CD1c-positive myeloid dendritic cell (primary cell): ENCODE results near the gene MPPED2.
A peak's percentile ranks its signal among the peaks of the same experiment; 100 is the strongest.

Source experiments
- DNase-seq: peaks from one replicate; pipeline ENCODE4 v3.0.0-alpha.2; 2016; ENCODE audit errors: extremely low spot score

Gene MPPED2, protein sequence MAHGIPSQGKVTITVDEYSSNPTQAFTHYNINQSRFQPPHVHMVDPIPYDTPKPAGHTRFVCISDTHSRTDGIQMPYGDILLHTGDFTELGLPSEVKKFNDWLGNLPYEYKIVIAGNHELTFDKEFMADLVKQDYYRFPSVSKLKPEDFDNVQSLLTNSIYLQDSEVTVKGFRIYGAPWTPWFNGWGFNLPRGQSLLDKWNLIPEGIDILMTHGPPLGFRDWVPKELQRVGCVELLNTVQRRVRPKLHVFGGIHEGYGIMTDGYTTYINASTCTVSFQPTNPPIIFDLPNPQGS

DNA sequence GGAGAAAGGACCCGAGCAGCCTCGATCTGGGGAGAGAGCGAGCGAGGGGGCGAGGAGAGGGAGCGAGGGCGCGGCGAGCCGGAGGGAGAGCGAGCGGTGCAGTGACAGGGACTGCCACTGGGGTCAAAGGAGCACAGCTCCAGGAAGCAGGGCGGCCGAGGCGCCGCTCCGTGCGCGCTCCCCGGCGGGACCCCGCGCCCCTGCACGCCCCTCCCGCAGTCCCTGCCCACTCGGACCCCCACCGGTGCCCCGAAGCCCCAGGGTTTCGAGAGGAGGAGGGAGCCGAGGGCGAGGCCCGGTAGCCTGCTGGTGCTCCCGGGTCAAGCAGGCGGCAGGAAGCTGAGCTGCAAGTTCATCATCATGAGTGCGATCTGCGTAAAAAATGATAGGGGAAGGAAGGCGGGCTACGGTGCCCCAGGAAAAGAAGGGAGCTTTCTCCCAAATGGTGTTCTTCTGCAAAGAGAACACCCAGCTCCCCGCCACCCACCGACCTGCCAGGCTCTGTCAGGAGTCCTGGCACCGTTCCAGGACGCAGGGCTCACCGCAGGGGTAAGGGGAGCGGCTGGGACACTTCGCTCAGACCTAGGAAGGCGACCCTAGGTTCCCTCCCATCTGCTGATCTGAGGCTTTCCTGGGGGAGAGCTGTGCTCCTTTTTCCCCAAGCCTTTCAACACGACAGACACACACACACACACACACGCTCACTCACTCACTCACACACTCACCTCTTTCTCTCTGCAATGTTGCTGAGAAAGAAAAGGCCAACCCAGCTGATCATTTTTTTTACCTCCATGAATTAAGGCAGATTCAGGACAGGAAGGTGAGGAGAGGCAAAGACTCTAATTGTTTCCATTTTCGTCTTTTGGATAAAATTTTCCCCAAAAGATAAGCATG, at the start of gene MPPED2:
Gene MPPED2 (minus strand): TSS at position 103 of the 894 bp plus-strand sequence. CDS start 5,980 bp downstream, outside the sequence.
- DNase-seq = peak; percentile 22

DNA sequence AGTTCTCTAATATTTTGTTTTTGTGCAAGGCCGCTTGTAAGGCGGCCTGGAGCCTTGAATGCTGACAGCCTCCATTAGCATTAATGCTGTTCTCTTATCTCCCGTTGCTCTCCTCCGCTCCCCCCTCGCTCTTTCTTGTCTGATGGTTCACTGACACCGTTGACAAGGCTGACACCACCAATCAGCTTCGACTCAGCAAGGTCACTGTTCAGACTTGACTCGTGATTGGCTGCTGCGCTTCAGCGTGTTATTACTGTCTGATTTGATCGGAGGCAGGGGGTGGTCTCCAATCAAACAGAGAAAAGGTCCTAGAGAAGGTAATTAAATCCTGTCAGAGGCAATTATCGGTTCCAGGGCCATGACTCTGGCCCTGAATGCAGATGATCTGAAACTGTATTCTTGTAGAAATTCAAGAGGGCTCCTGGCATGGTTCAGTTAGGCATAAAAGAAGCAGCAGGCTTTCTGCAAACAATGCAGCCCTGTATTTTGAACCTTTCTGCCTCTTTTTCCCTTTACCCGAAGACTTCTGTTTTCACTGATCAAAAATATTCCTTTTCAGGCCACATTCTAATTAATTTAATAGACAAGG, 49.3 kb upstream of the MPPED2 start:
- DNase-seq = no peak

DNA sequence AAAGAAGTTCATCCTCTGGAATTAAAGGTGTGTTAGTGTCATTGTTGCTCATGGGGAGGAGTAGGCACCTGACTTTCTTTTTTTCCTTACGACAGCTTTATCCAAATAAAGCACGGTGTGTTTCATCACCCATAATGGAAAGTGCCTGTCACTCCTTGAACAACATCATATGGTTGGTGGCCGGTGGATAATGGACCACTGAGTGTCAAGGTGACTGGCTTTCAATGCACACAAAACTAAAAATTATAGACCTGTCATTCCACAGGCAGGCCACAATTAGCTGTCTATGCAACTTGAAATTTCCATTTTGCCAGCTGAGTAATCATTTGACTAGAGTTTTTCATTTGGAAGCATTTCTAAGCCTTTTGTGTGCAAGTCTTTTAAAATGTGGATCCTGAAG, 45.0 kb upstream of the MPPED2 start:
- no peak for DNase-seq

DNA sequence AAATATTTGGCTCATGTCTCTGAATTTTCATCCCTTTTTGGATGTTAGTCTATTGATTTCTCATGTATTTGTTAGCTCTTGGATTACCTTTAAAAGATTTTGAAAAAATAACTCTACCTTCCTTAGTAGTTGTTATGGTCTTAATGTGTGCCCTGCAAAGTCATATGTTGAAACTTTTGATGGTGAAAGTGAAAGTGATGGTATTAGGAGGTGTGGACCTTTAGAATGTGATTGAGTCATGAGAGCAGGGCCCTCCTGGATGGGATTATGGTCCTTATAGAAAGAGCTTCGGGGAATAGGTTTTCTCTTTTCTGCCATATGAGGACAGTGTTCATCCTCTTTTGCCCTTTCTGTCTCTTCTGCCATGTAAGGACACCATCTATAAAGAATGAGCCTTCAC, 33.6 kb upstream of the MPPED2 start:
- no peak for DNase-seq

DNA sequence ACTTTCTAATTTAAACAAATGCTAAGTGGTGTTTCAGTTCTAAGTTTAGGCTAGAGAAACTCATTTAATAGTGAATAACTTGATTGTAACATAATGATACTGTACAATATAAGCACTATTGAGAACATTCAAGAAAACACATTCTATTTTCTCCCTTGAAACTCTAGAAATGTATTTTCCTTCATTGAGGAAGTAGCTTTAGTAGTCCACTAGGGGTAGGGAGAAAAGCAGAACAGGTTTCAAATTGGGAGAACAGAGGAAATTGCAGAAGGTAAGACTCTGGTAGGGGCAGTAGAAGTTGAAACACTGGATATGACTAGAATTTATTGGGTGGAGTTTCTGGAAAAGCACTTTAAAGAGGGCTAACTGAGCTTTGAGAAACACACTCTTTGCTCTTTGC, 31.6 kb upstream of the MPPED2 start:
- peak; percentile 7 for DNase-seq

DNA sequence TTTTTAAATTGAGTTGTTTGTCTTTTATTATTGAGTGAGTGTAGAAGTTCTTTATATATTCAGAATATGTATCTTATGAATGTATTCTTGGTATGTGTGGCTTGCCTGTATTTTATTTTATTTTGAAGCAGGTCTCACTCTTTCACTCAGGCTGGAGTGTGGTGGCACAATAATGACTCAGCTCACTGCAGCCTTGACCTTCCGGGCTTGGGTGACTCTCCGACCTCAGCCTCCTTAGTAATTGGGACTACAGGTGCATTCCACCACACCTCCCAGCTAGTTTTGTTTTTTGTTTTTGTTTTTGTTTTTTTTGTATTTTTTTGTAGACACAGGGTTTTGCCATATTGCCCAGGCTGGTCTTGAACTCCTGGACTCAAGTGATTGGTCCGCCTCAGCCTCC, 24.5 kb upstream of the MPPED2 start:
- DNase-seq = no peak

DNA sequence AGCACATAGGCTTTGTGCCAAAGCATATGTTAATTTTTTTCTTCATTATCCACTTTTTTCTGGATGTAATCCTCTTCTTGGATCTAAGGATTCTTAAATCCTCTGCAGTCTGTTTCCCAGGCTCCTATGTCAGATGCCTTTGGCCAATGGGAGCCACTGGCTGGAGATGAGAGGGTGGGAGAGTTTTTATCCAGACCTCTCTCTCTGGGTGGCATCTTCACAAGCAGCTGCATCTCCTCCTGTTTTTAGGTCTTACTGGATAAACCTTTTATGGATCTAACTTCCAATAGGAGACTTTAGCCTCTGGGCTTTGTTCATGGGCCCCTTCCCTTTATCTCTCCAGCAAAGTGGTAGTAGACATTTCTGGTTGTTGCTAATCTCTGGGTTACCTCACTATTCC, 22.4 kb upstream of the MPPED2 start:
- DNase-seq = no peak

DNA sequence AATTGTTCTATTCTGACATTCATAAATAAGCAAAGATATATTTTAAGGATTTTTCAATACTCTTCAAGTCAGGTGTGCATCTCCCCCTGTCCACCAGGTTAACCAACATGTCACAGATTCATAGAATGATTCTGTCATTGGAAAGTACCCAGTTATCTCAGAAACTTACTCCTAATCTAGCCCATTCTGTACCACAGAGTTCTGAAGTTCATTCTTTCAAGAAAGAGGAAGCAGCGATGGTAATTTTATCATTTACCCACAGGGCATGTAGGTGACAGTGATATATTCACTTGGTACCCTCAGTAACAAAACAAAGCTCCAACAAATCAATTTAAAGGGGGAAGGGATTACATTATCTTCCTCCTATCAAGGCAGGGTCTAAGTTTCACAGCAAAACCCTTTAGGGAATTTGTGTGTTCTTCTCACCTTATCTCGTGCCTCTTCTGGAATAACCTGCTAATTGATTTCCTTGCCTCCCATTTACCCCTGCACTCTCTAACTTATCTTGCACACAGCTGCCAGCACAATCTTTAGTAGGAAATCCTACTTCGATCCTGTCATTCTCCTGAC, 19.0 kb upstream of the MPPED2 start:
- no peak for DNase-seq

DNA sequence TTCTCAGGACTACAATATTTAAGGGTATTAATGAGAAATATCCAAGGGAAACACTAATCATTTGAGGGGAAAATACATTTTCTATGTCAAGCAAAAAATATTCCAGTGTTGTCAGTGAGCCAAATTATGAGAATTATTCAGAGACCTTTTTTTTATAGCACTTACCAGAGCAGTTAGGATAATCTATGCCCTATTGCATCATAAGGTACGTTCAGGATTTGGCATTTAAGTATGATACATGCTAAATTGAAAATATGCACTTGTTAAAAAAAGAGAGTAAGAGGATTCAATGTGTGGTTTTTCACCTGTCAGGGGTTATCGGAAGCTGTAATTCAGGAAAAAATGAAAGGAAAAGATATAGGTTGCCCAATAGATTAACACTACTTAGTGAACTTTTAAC, 17.2 kb upstream of the MPPED2 start:
- DNase-seq = no peak

DNA sequence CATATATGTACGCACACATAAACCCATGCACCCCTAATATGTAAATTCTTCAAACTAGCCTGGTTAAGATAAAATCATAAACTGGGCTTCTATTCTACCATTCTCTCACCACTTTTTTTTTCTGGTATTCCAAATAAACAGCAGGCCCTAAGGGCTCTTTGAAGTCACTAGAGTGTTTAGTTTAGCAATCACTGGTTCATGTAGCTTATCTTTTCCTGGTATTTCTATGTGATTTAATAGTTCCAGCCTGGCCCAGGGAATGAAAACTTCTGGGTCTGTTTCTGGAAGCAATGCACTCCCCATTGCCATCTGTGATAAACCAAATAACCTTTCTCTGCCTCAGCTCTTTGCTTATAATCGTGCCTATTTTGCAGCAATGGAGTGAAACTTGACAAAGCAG, 10.7 kb upstream of the MPPED2 start:
- no peak for DNase-seq

DNA sequence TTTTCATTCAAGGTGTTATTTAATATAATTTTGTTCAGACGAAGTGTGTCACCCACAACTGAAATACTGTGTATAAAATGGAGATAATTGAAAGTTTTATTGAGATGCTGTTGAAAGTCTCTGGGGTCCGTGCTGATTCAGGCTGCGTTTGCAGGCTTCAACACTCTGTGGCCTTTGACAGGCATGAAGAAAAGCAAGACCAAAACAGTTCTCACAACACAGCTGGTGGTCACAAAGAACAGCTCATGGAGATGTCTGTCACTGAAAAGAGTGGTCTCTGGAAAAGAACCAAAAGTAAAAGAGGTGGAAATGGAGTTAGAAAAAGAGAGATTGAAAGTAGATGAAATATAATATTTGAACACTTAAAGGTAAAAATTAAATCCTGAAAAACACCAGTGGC, 9.8 kb upstream of the MPPED2 start:
- DNase-seq = no peak

DNA sequence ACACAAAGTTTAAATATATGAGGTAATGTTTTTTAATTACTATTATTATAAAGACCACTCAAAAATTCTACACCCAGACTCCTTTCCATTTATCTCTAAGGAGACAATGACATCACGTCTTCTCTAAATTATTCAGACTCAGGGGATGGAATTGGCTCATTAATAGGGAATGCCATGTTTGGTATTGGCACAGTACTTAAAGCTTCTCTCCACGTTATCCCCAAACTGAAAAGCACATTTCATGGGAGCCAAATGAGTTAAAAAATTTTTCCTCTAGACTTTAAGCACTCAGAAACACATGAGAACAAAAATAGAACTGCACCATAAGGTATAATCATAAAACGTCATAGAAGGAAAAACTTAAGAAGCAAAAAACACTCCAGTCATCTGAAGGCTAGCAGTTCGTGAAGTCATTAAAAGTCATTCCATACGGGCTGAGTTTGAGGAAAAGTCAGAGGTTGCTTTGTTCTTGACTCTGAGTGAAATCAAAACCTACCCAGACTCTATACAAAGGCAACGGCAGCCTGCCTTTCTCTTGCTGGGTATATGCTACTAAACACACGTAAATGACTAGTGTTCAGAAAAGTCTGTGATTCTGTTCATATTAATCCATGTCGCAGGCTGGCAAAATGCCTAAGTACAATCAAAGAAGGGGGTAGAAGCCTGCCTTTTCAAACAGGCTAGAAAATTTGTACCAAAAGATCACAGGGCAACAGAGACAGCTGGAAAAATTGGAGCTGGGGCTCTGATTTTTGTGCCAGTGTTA, 8.7 kb upstream of the MPPED2 start:
- DNase-seq = no peak

DNA sequence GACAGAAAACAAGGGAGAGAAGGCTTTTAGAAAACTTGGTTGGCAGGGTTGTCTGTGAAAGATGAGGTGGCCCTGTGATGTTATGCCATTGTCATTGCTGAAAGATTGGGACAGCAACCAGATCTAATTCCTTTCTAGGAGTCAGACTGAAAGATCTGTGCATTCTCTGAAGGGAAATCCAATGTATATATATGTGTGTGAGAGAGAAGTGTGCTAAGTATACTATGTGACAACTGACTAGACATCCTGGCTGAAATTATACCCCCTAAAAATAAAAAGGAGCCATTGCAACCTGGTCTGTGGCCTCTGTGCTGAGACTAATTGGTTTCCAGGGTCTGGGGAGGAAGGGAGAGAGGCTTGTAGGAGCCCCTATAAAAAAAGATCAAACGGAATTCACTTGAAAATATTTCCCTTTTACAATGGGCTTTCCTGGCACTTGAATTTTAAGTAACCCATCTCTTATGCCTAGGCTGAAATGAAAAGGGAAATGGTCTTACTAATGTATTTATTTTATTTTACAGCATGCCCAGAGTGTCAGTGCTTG, 1.2 kb upstream of the MPPED2 start:
- DNase-seq = no peak

DNA sequence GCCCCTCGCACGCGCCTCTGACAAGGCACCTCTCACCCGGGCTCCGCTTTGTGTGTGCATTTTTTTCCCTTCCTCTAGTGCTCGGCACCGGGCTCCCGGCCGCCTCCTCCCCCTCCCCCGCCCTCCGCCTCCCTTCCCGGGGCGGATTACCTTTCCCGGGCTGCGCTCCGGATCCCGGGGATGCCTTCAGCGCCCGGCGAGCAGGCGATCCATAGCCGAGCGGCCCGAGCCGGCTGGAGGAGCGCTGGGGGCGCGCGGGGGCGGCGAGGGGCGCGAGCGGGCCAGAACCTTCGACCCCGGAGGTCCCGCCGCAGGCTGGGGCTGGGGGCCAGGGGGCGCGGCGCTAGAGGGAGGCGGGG, 282 bp downstream of the MPPED2 start:
- DNase-seq = no peak

DNA sequence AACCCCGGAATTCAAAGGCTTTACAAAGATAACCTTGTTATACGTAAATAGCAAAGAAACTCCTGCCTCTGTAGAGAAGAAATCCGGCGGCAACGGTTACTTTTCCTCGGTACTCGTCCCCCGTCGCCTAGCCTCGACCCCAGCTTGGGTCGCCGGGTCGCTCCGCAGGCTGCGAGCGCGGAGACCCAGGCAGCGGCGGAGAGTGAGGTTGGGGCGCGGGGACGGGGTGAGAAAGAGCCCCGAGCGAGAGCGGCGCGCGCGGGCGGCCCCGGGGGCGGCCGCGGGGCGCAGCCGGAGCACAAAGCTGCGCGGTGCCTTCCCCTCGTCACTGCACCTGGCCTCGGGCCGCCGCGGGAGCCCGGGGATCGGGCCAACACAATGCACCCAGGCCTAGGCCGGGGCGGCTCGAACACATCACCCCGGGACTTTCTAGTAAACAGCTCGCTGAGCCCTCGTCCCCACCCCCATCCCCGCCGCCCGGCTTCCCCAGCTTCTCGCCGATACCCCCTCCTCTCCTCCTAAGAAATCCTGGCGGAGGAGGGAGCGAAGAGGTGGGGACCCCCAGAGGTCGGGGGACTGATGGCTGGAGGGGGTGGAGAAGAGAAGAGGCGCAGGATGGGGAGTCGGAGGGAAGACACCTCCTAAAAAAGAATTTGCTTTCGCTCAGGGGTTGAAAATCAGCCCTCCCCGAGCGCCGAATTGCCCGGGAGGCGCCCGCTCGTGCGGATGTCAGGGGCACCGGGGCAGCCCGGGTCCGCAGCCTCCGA, 845 bp downstream of the MPPED2 start:
- no peak for DNase-seq

DNA sequence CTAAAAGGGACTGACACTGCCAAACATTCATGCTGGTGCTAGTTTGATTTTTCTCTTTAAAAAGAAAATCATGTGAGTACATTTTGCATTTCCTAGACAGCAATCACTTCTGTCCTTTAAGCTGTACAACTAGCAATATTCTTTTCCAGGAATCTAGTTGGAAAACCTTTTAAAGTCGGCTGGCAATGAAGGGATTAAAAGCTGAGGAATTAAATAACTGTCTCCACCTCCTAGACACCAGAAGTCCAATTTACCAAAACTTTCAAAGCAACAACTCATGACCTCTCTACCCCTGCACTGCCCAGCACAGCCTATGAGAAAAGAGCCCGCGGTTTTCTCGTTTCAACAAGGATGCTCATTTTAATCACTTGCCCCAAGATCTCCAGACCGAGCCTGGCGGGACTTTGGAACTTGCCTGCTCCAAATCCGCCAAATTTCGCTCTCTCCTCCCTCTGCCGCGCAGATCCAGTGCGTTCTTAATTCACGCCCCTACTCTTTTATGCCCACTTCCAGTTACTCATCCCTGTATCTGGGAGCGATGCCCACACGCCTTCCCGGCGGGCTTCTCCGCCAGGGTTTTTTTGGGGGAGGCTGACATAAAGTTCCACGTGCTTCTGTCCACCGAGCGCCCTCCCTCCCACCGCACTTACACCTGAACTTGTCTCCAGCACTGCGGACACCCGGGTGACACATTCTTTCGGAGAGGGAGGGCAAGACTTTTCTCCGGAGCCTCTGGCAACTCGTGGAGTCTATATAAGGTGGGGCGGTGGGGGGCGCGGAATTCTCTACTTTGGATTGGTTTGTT, 2.5 kb downstream of the MPPED2 start:
- no peak for DNase-seq

DNA sequence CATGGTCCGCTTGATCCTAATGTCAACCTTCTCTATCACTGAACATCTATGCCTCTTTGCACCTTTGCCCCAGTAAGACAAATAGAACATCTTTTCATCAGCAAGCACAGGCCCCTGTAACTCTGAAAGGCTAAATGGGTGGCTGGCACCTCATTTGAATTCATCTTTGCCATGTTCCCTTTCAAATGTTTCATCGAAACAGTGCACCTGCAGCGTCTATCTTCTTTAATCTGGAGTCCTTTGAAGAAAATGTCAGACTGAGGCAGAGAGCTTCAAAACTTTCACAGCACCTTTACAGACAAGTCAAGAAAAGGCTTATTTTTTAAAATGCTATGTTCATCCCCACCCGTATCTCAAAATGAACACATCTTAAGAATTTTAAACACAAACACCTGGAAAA, 3.4 kb downstream of the MPPED2 start:
- no peak for DNase-seq

DNA sequence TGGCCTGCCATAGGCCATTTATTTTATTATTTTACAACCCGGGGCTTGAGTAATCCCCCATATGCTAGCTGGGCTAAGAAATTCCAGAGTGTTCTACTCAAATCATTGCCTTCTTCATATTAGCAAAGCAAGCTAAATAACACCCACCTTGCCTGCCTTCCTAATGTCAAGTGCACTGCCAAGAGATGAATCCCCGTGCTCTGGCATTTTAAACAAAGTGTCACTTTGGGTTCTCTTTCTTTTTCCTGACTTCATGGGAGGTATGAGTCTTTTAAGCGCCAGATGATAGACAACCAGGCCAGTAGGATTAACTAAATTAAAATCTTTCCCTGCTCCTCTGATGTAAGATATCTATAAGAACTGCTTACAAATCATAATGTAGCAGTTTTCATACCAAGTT, 4.5 kb downstream of the MPPED2 start:
- no peak for DNase-seq

DNA sequence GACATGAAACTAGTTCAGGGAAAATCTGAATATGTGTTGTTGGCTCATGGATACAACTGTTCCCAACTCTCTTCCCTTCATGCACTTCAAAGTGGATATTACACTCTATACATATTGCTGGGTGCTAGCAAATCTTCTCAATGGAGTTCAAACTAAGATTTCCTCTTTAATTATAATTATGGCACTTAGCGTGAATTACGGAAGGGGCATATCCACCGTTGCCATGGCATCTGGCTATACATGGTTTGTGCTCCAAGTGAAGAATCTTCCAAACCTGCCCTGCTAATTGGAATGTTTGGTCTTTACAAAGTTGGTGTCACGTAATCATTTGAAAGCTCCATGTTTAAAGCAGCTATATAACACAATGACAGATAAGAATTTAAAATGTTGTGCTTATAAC, 5.6 kb downstream of the MPPED2 start:
- DNase-seq = no peak
